K562 (cell line): ENCODE results near the gene GALNS. TPM values are rescaled to one million over a fixed set of nuclear protein-coding genes. Genes with fewer than 3 reads are reported as not detected.

Experiments
- ASH1L ChIP-seq: fragments of 450-650 bp; IDR thresholded peaks from 2 replicates; pipeline ENCODE4 v1.6.1; 2018; ENCODE audit warnings: borderline replicate concordance, mild to moderate bottlenecking, low read depth; ENCODE audit not compliant: partially characterized antibody
- BRCA1 ChIP-seq, 2 experiments: fragments of 450-650 bp in 1 of 2; sonication (generic) in 1 of 2; formaldehyde crosslinking in 1 of 2; IDR thresholded peaks; 2 replicates each; pipeline versions ENCODE4 v1.5.0 to v1.6.1; 2017 to 2020; ENCODE audit warnings: mild to moderate bottlenecking in 1 of 2, missing genetic modification reagents in 1 of 2
- E2F6 ChIP-seq, 2 experiments: IDR thresholded peaks; 2 replicates each; pipeline ENCODE4 v1.6.1; 2011; ENCODE audit warnings: borderline replicate concordance in 1 of 2, control low read depth in 1 of 2, low read depth in 1 of 2, low read length in 1 of 2, mild to moderate bottlenecking in 1 of 2, mixed read lengths in 1 of 2, moderate library complexity in 1 of 2; ENCODE audit not compliant: insufficient read depth in 1 of 2, insufficient read length in 1 of 2, poor library complexity in 1 of 2, severe bottlenecking in 1 of 2; ENCODE audit errors: extremely low read depth in 1 of 2
- ETV5 ChIP-seq: sonication (generic); formaldehyde crosslinking; IDR thresholded peaks from 2 replicates; pipeline ENCODE4 v1.4.0; 2020; ENCODE audit warnings: low read depth, mild to moderate bottlenecking, missing genetic modification reagents
- GTF2B ChIP-seq: IDR thresholded peaks from 2 replicates; pipeline ENCODE4 v1.6.1; 2011; ENCODE audit not compliant: insufficient read length; ENCODE audit errors: extremely low read depth
- HEY1 ChIP-seq: fragments of 250-450 bp; sonication (Bioruptor Pico); IDR thresholded peaks from 2 replicates; pipeline ENCODE4 v1.5.0; 2020; ENCODE audit warnings: mild to moderate bottlenecking, moderate library complexity, borderline replicate concordance
- MCM7 ChIP-seq, 2 experiments: fragments of 450-650 bp; IDR thresholded peaks; 2 replicates each; pipeline ENCODE4 v1.6.1; 2016 to 2018
- MTF1 ChIP-seq: fragments of 250-450 bp; sonication (Bioruptor Pico); IDR thresholded peaks from 2 replicates; pipeline ENCODE4 v1.9.0; 2021; ENCODE audit warnings: moderate library complexity, mild to moderate bottlenecking, inconsistent platforms, borderline replicate concordance
- PRMT5 ChIP-seq: sonication (generic); formaldehyde crosslinking; IDR thresholded peaks from 2 replicates; pipeline ENCODE4 v1.5.0; 2020; ENCODE audit warnings: missing genetic modification reagents
- RREB1 ChIP-seq: fragments of 250-450 bp; sonication (Bioruptor Pico); IDR thresholded peaks from 2 replicates; pipeline ENCODE4 v1.4.0; 2020
- SRSF1 ChIP-seq: fragments of 200-400 bp; formaldehyde crosslinking; IDR thresholded peaks from 2 replicates; pipeline ENCODE4 v1.6.1; 2017; ENCODE audit warnings: mild to moderate bottlenecking, low read depth, low read length, moderate library complexity
- ZFP30 ChIP-seq: fragments of 250-450 bp; sonication (Bioruptor Pico); IDR thresholded peaks from 2 replicates; pipeline ENCODE4 v1.8.0; 2022; ENCODE audit warnings: moderate library complexity, mild to moderate bottlenecking, inconsistent platforms, borderline replicate concordance
- ZNF12 ChIP-seq: sonication (generic); formaldehyde crosslinking; IDR thresholded peaks from 2 replicates; pipeline ENCODE4 v1.4.0; 2020; ENCODE audit warnings: mild to moderate bottlenecking, missing genetic modification reagents
- ZNF212 ChIP-seq: fragments of 450-650 bp; formaldehyde crosslinking; IDR thresholded peaks from 2 replicates; pipeline ENCODE4 v1.4.0; 2020; ENCODE audit warnings: mild to moderate bottlenecking
- ZNF57 ChIP-seq: fragments of 450-650 bp; formaldehyde crosslinking; IDR thresholded peaks from 2 replicates; pipeline ENCODE4 v1.4.0; 2020; ENCODE audit warnings: mild to moderate bottlenecking, moderate library complexity
- ZNF584 ChIP-seq: fragments of 200-800 bp; sonication (Bioruptor generic); IDR thresholded peaks from 2 replicates; pipeline ENCODE4 v1.6.1; 2016; ENCODE audit warnings: low read depth, mild to moderate bottlenecking, missing genetic modification characterization, missing compliant biosample characterization
- polyA plus RNA-seq, 8 experiments: library from polyadenylated mRNA; depleted of rRNA in 4 of 8; stranded (reverse) in 5 of 8; unstranded in 3 of 8; fragments of >200 nt; fragmentation: Nextera tagmentation in 2 of 8; fragmentation: Illumina TruSeq in 1 of 8; extraction: Ambion mirVana in 2 of 8; extraction: Trizol in 1 of 8; gene quantifications; 2 replicates each; pipeline versions ENCODE4 v1.2.1 to v1.2.3, GENCODE V29; 2011 to 2014; ENCODE audit warnings: inconsistent platforms in 1 of 8, missing spikeins in 1 of 8
- total RNA-seq, 7 experiments: library from RNA; depleted of rRNA in 6 of 7; stranded (reverse); fragments of >200 nt in 6 of 7; fragmentation: Illumina TruSeq in 2 of 7; extraction: Trizol in 2 of 7; gene quantifications; 2 replicates each; pipeline versions ENCODE4 v1.2.1 to v1.2.3, GENCODE V29; 2011 to 2021; ENCODE audit warnings: low replicate concordance in 1 of 7
- TF ChIP-seq, protein P1 (sequence below): IDR thresholded peaks from 2 replicates; pipeline ENCODE4 v1.6.1; 2016; ENCODE audit warnings: missing genetic modification characterization, missing compliant biosample characterization

The GALNS gene
- total and polyA plus RNA-seq, 9 of the 15 experiments (the other 6 are each of a cell fraction or from before 2014, with no cell fraction given), result 0.38 to 13.2 (median 4.3) TPM

DNA sequence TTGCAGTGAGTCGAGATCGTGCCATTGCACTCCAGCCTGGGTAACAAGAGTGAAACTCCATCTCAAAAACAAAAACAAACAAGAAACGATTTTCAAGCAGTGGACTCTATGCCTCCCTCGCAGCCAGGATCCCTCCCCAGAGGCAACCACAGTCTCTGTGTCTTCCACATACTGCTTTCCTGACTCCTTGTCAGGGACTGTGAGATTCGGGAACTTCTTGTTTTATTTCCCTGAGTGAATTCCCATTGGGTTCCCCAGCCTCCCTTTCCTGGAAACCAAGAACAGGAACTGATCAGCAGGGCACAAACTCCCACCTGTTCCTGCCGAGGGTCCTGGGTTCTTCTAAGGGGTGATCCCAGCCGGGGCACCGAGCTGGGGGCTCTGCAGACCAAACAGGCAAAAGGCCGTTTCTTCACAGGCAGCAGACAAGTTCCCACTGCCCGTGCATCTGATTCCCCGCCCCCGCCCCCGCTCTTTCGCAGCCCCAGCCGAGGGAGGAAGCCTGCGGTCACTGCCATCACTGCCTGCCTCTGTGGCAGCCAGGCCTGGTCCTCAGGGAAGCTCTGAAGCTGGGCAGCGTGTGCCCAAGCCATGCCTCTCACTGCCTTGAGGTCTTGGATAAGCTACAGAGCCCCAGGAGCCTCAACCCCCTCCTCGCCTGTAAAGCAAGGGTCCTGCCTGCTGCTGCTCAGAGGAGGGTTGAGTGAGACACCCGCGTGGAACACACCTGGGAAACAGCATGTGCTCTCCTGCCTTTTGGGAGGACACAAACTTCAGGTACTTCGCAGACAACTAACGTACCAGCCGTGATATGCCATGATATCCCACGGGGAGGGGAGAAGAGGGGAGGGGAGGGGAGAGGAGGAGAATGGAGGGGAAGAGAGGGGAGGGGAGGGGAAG is 66.2 kb downstream of the GALNS start (continued):
- TF ChIP-seq ASH1L, result no peak
- no peak for TF ChIP-seq SRSF1
- no peak for TF ChIP-seq RREB1 (CRISPR knock-in tag)
- no peak for TF ChIP-seq ZNF212 (CRISPR knock-in tag)
- no peak for TF ChIP-seq MCM7 (IDR thresholded peaks at IDR 0.05)
- TF ChIP-seq BRCA1 (IDR thresholded peaks at IDR 0.05), result no peak
- TF ChIP-seq BRCA1 (CRISPR knock-in tag; IDR thresholded peaks at IDR 0.05), result no peak
- TF ChIP-seq MTF1 (CRISPR knock-in tag), result no peak
- TF ChIP-seq ZNF584 (CRISPR knock-in tag), result no peak
- TF ChIP-seq, protein P1, sequence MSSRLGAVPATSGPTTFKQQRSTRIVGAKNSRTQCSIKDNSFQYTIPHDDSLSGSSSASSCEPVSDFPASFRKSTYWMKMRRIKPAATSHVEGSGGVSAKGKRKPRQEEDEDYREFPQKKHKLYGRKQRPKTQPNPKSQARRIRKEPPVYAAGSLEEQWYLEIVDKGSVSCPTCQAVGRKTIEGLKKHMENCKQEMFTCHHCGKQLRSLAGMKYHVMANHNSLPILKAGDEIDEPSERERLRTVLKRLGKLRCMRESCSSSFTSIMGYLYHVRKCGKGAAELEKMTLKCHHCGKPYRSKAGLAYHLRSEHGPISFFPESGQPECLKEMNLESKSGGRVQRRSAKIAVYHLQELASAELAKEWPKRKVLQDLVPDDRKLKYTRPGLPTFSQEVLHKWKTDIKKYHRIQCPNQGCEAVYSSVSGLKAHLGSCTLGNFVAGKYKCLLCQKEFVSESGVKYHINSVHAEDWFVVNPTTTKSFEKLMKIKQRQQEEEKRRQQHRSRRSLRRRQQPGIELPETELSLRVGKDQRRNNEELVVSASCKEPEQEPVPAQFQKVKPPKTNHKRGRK (tag), result no peak
- TF ChIP-seq ZFP30 (CRISPR knock-in tag), result no peak
- no peak for TF ChIP-seq GTF2B
- TF ChIP-seq ZNF12, result no peak
- TF ChIP-seq PRMT5 (CRISPR knock-in tag), result no peak
- TF ChIP-seq ZNF57 (CRISPR knock-in tag), result no peak; the same call in 1 of the 2 replicates
- no peak for TF ChIP-seq ETV5 (CRISPR knock-in tag)
- peak in 1 of 2 experiments; percentile 55 for TF ChIP-seq E2F6 (IDR thresholded peaks at IDR 0.05; ENCODE audit: borderline replicate concordance in 1 of 2, extremely low read depth in 1 of 2, insufficient read depth in 1 of 2, insufficient read length in 1 of 2, low read depth in 1 of 2, low read length in 1 of 2, poor library complexity in 1 of 2, severe bottlenecking in 1 of 2)
- no peak for TF ChIP-seq HEY1 (CRISPR knock-in tag)
